Adrenal gland (tissue), 12 donors: ENCODE results near the gene ANKRD42. TPM values are rescaled to one million over a fixed set of nuclear protein-coding genes. Genes with fewer than 3 reads are reported as not detected.
A peak's percentile ranks its signal among the peaks of the same experiment; 100 is the strongest.
"Not testable (repeated sequence)": the region's sequence is repeated elsewhere in the genome, so short reads cannot be mapped to it uniquely, and the experiment has no call there.

Source experiments
- DNase-seq, 7 donors: peaks; one replicate each; pipeline ENCODE4 v3.0.0-alpha.2; 2019 to 2020
- H3K27ac ChIP-seq, 5 donors: fragments of 200-600 bp; sonication (generic) in 4 of 5; 1 replicate in 3 of 5; 2 replicates in 2 of 5; pipeline versions ENCODE4 v1.5.1 to v1.8.0; 2016 to 2020; ENCODE audit warnings: mild to moderate bottlenecking in 1 of 5
- H3K27me3 ChIP-seq: fragments of 200-600 bp; 2 replicates; pipeline ENCODE4 v1.8.0; 2021
- H3K36me3 ChIP-seq, 2 donors: fragments of 200-600 bp; replicated peaks in 1 of 2; 1 replicate in 1 of 2; 2 replicates in 1 of 2; pipeline versions ENCODE4 v1.5.1 to v1.8.0; 2018 to 2022
- H3K4me1 ChIP-seq, 2 donors: fragments of 200-600 bp; replicated peaks in 1 of 2; 1 replicate in 1 of 2; 2 replicates in 1 of 2; pipeline versions ENCODE4 v1.5.1 to v1.8.0; 2018 to 2021
- H3K4me3 ChIP-seq, 4 donors: fragments of 200-600 bp; sonication (generic) in 3 of 4; one replicate each; pipeline ENCODE4 v1.5.1; 2016 to 2018
- H3K9me3 ChIP-seq, 3 donors: fragments of 200-600 bp; sonication (generic) in 1 of 3; replicated peaks in 1 of 3; 1 replicate in 2 of 3; 2 replicates in 1 of 3; pipeline versions ENCODE4 v1.5.1 to v1.8.0; 2016 to 2021
- CTCF ChIP-seq, 6 experiments: fragments of 450-650 bp in 4 of 6; fragments of 200-600 bp in 2 of 6; sonication (generic) in 1 of 6; IDR thresholded peaks; 1 replicate in 5 of 6; 2 replicates in 1 of 6; pipeline versions ENCODE4 v1.5.1 to v1.8.0; 2016 to 2021; ENCODE audit warnings: antibody characterized with exemption in 6 of 6, mild to moderate bottlenecking in 2 of 6, moderate library complexity in 1 of 6
- POLR2A ChIP-seq, 2 donors: fragments of 450-650 bp; IDR thresholded peaks; one replicate each; pipeline ENCODE4 v1.6.1; 2017; ENCODE audit warnings: antibody characterized with exemption in 2 of 2, mild to moderate bottlenecking in 2 of 2, moderate library complexity in 1 of 2
- WGBS, 4 donors: extraction: QIAGEN DNeasy Blood & Tissue Kit in 2 of 4; methylation state at CpG; one replicate each; pipeline versions ENCODE4 v1.1.5 to v1.1.7; 2013 to 2017; 5-methylcytosine and 5-hydroxymethylcytosine counted together
- intact Hi-C, 2 donors: fragments of 100-400 bp; cut with DNase I; formaldehyde crosslinking; loops; one replicate each; pipeline versions ENCODE4 v1.14.1 to v1.15.0; 2022 to 2023
- polyA plus RNA-seq, 3 donors: library from polyadenylated mRNA; stranded (reverse); fragments of 200-250 nt in 2 of 3; fragments of 350-450 nt in 1 of 3; fragmentation: Illumina TruSeq in 1 of 3; extraction: RNeasy Lipid Tissue Mini Kit (QIAGEN cat#74804) in 1 of 3; gene quantifications; one replicate each; pipeline ENCODE4 v1.2.3, GENCODE V29; 2013 to 2014
- total RNA-seq, 9 donors: library from RNA; depleted of rRNA in 4 of 9; stranded (reverse); fragments of >200 nt in 4 of 9; fragments of 120-200 nt in 1 of 9; fragmentation: NEBNext Ultra II Directional in 1 of 9; extraction: Animal tissue kit (Norgen Biotek cat#: 25700) in 1 of 9; gene quantifications; one replicate each; pipeline versions ENCODE4 v1.1.0 to v1.2.4, GENCODE V29; 2013 to 2023
- donor health status: healthy with polysubstance abuse.
- donor health status: Bipolar disorder and iron deficiency.
- donor health status: DM: yes; HTN: yes; CAD: no.
- donor health status: DM: no; HTN: no; CAD: no.
- donor health status: DM: no; HTN: no; CAD: no.
- donor health status: DM: yes; HTN: yes; CAD: no.

ANKRD42 gene
- total and polyA plus RNA-seq, 12 donors, result 9.0 to 34.3 (median 23.3) TPM

GRCh38 chr11:83256602-83257340 is 63.3 kb downstream of the ANKRD42 start:
- no peaks in the 10 kb centered on the region for H3K27me3 ChIP-seq
- peak overlapping the region; percentile 45 to 88 (median 81) for H3K27ac ChIP-seq
- intact Hi-C loops, result loop anchor here in 1 of 2 donors (10.0 kb wide), 1 partner anchor 352 kb away; the partner anchor contains the start of genes DDIAS and PRCP
- H3K36me3 ChIP-seq, result peaks cover 0 to 8% of the 10 kb centered on the region in 2 donors
- 48 to 55% (median 53%) methylated on average over 3 of the region's 3 CpGs for WGBS, 4 donors
- peaks cover 22 to 27% of the 10 kb centered on the region in 2 donors for H3K4me1 ChIP-seq
- no peak for DNase-seq
- H3K4me3 ChIP-seq, result peak overlapping the region in 3 of 4 donors; percentile 27 to 43 (median 34)
- TF ChIP-seq CTCF (IDR thresholded peaks at IDR 0.05) (no peak), POLR2A (IDR thresholded peaks at IDR 0.05) (no peak)
- no peaks in the 10 kb centered on the region for H3K9me3 ChIP-seq

DNA sequence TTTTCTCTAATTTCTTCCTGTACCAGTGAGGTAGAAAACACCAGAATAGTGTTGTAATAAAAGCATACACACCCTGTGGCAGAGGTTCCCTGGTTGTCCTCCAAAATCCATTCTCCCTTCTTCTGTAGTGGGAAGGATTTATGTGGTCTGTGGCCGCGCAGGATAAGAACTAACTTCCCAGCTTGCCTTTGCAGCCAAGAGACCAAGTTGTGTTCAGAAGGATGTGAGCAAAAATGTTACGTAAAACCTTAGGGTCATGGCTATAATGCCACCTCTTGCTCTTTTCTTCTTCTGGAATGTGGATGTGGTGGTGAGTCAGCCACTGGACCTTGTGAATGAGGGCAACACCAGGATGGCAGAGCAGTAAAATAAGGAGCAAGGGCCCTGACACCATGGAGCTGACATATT is 64.3 kb downstream of the ANKRD42 start:
- no peaks in the 10 kb centered on the region for H3K27me3 ChIP-seq
- WGBS, 4 donors, result 43 to 59% (median 47%) methylated on average over 3 of the region's 3 CpGs
- H3K4me1 ChIP-seq, result peaks cover 22 to 27% of the 10 kb centered on the region in 2 donors
- intact Hi-C loops, result loop anchor here in 1 of 2 donors (10.0 kb wide), 1 partner anchor 353 kb away; the partner anchor contains the start of genes DDIAS and PRCP
- peak; percentile 63 to 87 (median 80) for DNase-seq
- H3K4me3 ChIP-seq, result peak overlapping the region in 2 of 4 donors; percentile 27 to 43
- TF ChIP-seq CTCF (IDR thresholded peaks at IDR 0.05) (no peak), POLR2A (IDR thresholded peaks at IDR 0.05) (peak in 1 of 2 donors; percentile 86)
- peaks cover 0 to 8% of the 10 kb centered on the region in 2 donors for H3K36me3 ChIP-seq
- H3K27ac ChIP-seq, result peak overlapping the region; percentile 45 to 88 (median 81)
- no peaks in the 10 kb centered on the region for H3K9me3 ChIP-seq

DNA sequence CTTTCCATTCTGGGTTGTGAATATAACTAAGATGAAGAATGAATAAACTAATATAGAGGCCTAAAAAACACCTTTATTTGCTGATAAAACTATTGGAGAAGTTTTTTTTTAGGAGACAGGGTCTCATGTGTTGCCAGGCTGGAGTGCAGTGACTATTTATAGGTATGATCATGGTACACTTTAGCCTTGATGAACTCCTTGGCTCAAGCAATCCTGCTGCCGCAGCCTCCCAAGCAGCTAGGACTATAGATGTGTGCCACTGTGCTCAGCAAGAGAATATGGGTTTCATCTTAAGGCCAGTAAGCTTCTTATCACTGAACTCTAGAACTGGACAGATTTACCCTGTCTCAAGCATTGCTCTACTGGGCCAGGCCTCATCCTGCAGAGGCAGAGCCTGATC is 66.0 kb downstream of the ANKRD42 start:
- Histone ChIP-seq H3K36me3 (peaks cover 0 to 16% of the 10 kb centered on the region in 2 donors), H3K4me3 (no peak overlapping the region), H3K27ac (peak overlapping the region; percentile 17 to 61 (median 49)), H3K4me1 (peaks cover 21 to 28% of the 10 kb centered on the region in 2 donors), H3K9me3 (no peaks in the 10 kb centered on the region), H3K27me3 (no peaks in the 10 kb centered on the region)
- WGBS, 4 donors, result 33 to 73% (median 56%) methylated on average over 1 of the region's 1 CpG
- DNase-seq, result no peak
- TF ChIP-seq CTCF (IDR thresholded peaks at IDR 0.05) (no peak), POLR2A (IDR thresholded peaks at IDR 0.05) (no peak)
- intact Hi-C loops, result loop anchor here in 1 of 2 donors (10.0 kb wide), 1 partner anchor 355 kb away; the partner anchor contains the start of genes DDIAS and PRCP

- DNase-seq, result no peak
- peaks cover 16 to 23% of the 10 kb centered on the region in 2 donors for H3K4me1 ChIP-seq
- TF ChIP-seq POLR2A (IDR thresholded peaks at IDR 0.05) (no peak), CTCF (IDR thresholded peaks at IDR 0.05) (no peak)
- no peak overlapping the region for H3K27ac ChIP-seq
- intact Hi-C loops, result no loop called here
- no peak overlapping the region for H3K4me3 ChIP-seq
- no peaks in the 10 kb centered on the region for H3K27me3 ChIP-seq
- no peaks in the 10 kb centered on the region for H3K9me3 ChIP-seq
- WGBS, 4 donors, result 77 to 84% (median 79%) methylated on average over 1 of the region's 1 CpG
- H3K36me3 ChIP-seq, result peaks cover 0 to 29% of the 10 kb centered on the region in 2 donors
These were observed 71.8 kb downstream of the ANKRD42 start for GRCh38 chr11:83265331-83265730.

DNA sequence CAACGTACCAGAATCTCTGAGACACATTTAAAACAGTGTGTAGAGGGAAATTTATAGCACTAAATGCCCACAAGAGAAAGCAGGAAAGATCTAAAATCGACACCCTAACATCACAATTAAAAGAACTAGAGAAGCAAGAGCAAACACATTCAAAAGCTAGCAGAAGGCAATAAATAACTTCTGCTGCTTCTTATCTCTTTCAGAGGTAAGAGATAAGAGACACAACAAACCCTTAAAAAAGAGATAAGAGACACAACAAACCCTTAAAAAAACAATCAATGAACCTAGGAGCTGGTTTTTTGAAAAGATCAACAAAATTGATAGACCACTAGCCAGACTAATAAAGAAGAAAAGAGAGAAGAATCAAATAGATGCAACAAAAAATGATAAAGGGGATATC is 75.6 kb downstream of the ANKRD42 start:
- H3K9me3 ChIP-seq, DNase-seq, H3K4me3 ChIP-seq, intact Hi-C loops, H3K27ac ChIP-seq, H3K27me3 ChIP-seq: not testable (repeated sequence)
- H3K4me1 ChIP-seq, result peaks cover 22 to 33% of the 10 kb centered on the region in 2 donors
- H3K36me3 ChIP-seq, result peaks cover 0 to 18% of the 10 kb centered on the region in 2 donors
- WGBS, 4 donors, result 31 to 48% (median 37%) methylated on average over 2 of the region's 2 CpGs

DNA sequence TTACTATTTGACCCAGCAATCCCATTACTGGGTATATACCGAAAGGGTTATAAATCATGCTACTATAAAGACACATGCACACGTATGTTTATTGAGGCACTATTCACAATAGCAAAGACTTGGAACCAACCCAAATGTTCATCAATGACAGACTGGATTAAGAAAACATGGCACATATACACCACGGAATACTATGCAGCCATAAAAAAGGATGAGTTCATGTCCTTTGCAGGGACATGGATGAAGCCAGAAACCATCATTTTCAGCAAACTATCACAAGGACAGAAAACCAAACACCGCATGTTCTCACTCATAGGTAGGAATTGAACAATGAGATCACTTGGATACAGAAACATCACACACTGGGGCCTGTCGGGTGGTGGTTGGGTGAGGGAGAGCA is 78.2 kb downstream of the ANKRD42 start:
- 95 to 98% (median 95%) methylated on average over 5 of the region's 5 CpGs for WGBS, 4 donors
- Histone ChIP-seq H3K36me3 (peaks cover 0 to 19% of the 10 kb centered on the region in 2 donors), H3K4me1 (peaks cover 13 to 33% of the 10 kb centered on the region in 2 donors), H3K27ac (peak overlapping the region in 2 of 5 donors; percentile 10 to 45)
- H3K9me3 ChIP-seq, H3K27me3 ChIP-seq, intact Hi-C loops, H3K4me3 ChIP-seq, DNase-seq: not testable (repeated sequence)
